ENCODE data around the gene ADAMTSL3. TPM values are rescaled to one million over a fixed set of nuclear protein-coding genes. Genes with fewer than 3 reads are reported as not detected.

ADAMTSL3 gene
- total RNA-seq, 4 donors from 2014 or later = 2.4 to 8.8 (median 5.7) TPM

DNA sequence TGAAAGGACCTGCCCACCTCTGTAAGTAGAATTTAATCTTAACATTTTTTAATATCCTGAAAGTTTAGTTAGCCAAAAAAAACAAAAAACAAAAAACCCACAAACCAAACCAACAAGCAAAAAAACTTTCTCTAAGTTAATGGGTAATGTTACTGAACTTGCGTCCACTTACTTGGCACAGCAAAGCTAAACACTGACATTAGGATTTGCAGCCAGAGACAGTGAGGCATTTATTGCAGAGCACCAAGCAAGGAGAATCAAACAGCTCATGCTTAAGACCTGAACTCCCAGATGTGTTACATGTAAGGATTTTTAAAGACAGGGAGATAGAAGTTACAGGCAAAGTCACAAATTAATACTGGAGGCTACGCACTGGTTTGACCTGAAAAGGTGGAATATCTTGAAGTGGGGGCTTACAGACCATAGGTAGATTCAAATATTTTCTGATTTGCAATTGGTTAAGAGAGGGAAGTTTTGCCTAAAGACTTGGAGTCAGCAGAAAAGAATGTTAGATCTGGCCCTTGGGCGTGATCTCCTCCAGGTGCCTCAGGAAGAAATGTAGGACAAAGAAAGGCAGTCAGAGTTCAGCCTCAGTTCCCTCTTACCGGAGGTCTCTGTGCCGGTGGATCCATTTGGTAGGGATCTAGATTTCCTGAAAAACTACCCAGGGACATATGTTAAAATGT, 205.0 kb downstream of the ADAMTSL3 start:
- 87 to 89% methylated on average over 5 of the region's 5 CpGs for WGBS, 2 donors
- DNase-seq (ENCODE audit: low spot score in 2 of 2) = no peak
- intact Hi-C loops (cut with DNase I; ENCODE audit: low total_unique reads) = no loop called here
- no peak overlapping the region for H3K4me3 ChIP-seq (ENCODE audit: low read depth, poor library complexity, severe bottlenecking)
- TF ChIP-seq, protein P1, sequence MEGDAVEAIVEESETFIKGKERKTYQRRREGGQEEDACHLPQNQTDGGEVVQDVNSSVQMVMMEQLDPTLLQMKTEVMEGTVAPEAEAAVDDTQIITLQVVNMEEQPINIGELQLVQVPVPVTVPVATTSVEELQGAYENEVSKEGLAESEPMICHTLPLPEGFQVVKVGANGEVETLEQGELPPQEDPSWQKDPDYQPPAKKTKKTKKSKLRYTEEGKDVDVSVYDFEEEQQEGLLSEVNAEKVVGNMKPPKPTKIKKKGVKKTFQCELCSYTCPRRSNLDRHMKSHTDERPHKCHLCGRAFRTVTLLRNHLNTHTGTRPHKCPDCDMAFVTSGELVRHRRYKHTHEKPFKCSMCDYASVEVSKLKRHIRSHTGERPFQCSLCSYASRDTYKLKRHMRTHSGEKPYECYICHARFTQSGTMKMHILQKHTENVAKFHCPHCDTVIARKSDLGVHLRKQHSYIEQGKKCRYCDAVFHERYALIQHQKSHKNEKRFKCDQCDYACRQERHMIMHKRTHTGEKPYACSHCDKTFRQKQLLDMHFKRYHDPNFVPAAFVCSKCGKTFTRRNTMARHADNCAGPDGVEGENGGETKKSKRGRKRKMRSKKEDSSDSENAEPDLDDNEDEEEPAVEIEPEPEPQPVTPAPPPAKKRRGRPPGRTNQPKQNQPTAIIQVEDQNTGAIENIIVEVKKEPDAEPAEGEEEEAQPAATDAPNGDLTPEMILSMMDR (IDR thresholded peaks at IDR 0.05) = no peak
- no peak for TF ChIP-seq POLR2A (IDR thresholded peaks at IDR 0.05)

DNA sequence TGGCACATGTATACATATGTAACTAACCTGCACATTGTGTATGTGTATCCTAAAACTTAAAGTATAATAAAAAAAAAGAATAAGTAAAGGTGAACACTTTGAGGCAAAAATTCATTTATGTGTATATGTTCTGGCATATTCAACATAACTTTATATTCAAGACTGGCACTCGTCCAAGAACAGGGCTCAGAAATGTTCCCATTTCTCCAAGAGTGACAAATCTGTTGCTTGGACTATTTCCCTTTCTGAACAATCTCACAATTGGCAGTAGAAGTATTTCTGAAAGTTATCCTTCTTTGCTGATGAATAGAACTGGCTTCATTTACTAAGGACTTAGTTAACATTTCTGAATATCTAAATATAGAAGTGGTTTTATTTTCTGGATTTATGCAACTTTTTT, 212.8 kb downstream of the ADAMTSL3 start:
- no peak for DNase-seq (ENCODE audit: low spot score in 2 of 2)
- H3K4me3 ChIP-seq (ENCODE audit: low read depth, poor library complexity, severe bottlenecking) = no peak overlapping the region
- intact Hi-C loops (cut with DNase I; ENCODE audit: low total_unique reads) = no loop called here
- TF ChIP-seq, protein P1 (IDR thresholded peaks at IDR 0.05) = no peak
- 32 to 34% methylated on average over 1 of the region's 1 CpG for WGBS, 2 donors

DNA sequence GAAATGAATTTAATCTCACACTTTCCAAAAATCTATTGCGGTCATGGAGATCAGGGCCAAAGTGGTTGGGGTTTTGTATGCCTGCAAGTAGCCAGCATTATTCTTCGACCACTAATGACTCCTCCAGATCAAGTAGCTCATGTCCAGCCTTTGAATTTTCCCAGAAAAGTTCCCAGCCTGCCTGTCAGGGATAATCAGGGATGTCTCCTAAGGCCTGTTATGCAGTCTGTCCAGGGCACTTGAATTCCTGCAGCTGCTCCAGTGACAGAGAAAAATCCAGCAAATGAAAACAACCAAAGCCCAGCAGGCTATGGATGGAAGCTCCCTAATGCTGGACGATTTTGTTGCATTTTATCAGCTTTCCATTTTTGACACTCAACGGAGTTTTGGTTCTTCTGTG, 215.4 kb downstream of the ADAMTSL3 start:
- no peak for DNase-seq (ENCODE audit: low spot score in 2 of 2)
- TF ChIP-seq, protein P1 (IDR thresholded peaks at IDR 0.05) = no peak
- TF ChIP-seq POLR2A (IDR thresholded peaks at IDR 0.05) = no peak
- intact Hi-C loops (cut with DNase I; ENCODE audit: low total_unique reads) = no loop called here
- WGBS, 2 donors = 92 to 94% methylated on average over 4 of the region's 4 CpGs
- no peak overlapping the region for H3K4me3 ChIP-seq (ENCODE audit: low read depth, poor library complexity, severe bottlenecking)

DNA sequence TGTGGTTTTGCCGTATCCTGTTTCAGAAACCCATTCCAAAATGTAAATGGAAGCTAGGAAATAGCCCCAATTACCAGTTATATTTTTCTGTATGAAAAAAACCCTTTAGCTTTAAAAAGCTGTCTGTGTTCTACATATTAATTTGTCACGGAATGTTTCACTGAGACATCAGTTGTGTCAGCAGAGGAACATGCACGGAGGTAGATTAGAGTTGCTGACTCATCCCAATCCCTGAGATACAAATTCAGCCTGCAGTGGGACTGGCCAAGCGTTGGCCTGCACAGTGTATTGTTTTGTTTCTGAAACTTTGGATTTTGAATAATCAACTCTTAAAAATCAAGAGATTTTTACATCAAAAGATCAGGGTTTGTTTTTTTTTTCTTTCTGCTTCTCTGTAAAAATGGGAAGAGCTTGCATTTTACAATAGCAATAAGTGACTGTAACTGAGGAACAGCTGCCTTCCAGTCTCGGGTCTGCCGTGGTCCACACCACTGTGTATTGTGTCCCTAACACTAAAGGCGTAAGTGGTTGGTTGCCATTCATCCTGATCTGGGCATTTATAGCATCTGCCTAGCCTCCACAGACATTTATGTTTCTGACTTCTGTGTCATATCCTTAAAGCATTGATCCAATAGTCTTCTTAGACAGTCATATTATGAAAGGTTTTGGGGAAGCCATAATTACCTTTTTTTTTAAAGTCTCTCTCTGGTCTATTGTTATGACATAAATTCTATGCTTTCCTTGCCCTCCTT, 218.1 kb downstream of the ADAMTSL3 start:
- intact Hi-C loops (cut with DNase I; ENCODE audit: low total_unique reads) = no loop called here
- no peak for DNase-seq (ENCODE audit: low spot score in 2 of 2)
- 56 to 61% methylated on average over 7 of the region's 7 CpGs for WGBS, 2 donors
- no peak overlapping the region for H3K4me3 ChIP-seq (ENCODE audit: low read depth, poor library complexity, severe bottlenecking)
- no peak for TF ChIP-seq POLR2A (IDR thresholded peaks at IDR 0.05)
- TF ChIP-seq, protein P1 (IDR thresholded peaks at IDR 0.05) = no peak

DNA sequence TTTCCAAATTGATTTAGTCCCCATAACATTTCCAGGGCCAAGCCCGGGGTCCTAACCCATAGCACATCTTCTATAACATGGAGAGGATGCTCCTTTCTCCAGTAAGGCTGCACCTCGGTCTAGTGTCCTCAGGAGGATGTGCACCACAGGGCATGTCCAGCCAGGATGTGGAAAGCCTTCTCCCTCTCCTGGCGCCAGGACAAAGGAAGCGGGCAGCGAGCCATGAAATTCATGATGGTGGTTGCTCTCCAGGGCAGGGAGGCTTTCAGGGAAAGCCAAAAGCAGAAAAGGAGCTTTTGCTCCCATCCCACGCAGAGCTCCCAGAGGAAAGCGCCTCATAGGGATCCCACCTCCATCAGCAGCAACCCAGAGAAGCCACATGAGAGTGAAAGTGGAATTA, 220.0 kb downstream of the ADAMTSL3 start:
- H3K4me3 ChIP-seq (ENCODE audit: low read depth, poor library complexity, severe bottlenecking) = no peak overlapping the region
- intact Hi-C loops (cut with DNase I; ENCODE audit: low total_unique reads) = no loop called here
- no peak for DNase-seq (ENCODE audit: low spot score in 2 of 2)
- 81 to 86% methylated on average over 7 of the region's 7 CpGs for WGBS, 2 donors
- TF ChIP-seq, protein P1 (IDR thresholded peaks at IDR 0.05) = no peak
- no peak for TF ChIP-seq POLR2A (IDR thresholded peaks at IDR 0.05)

All from lower leg skin (tissue), 4 donors.